Measurements from ENCODE around the gene ABCC6.

DNA sequence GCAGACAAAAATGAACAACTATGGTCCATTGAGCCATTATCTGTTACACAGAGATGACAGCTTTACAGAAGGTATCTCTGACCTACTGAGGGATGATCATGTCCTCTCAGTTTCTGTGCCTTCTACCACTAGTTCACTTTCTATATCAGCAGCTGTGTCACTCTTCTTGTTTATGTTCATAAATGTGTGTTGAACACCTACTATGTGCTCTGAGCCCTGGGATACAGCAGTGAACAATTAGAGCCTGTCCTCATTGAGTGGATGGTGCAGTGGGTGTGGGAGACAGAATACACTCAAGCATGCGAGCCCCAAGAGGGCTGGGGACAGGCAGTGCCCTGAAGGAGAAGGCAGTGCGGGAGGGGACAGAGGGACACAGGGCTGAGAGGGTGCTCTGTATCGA, 92.1 kb downstream of the ABCC6 start:
- TF ChIP-seq POLR2A (IDR thresholded peaks at IDR 0.05) (no peak), POLR2AphosphoS5 (IDR thresholded peaks at IDR 0.05) (no peak)
- TF ChIP-seq, protein P1, sequence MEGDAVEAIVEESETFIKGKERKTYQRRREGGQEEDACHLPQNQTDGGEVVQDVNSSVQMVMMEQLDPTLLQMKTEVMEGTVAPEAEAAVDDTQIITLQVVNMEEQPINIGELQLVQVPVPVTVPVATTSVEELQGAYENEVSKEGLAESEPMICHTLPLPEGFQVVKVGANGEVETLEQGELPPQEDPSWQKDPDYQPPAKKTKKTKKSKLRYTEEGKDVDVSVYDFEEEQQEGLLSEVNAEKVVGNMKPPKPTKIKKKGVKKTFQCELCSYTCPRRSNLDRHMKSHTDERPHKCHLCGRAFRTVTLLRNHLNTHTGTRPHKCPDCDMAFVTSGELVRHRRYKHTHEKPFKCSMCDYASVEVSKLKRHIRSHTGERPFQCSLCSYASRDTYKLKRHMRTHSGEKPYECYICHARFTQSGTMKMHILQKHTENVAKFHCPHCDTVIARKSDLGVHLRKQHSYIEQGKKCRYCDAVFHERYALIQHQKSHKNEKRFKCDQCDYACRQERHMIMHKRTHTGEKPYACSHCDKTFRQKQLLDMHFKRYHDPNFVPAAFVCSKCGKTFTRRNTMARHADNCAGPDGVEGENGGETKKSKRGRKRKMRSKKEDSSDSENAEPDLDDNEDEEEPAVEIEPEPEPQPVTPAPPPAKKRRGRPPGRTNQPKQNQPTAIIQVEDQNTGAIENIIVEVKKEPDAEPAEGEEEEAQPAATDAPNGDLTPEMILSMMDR (IDR thresholded peaks at IDR 0.05 in 8 of 11, conservative IDR thresholded peaks at IDR 0.05 in 3 of 11) = no peak

Data from spleen (tissue), 7 donors.